Ovary (tissue), 3 donors: ENCODE results near the gene TSHZ3.

Experiments
- EP300 ChIP-seq: sonication (generic); formaldehyde crosslinking; IDR thresholded peaks from one replicate; pipeline ENCODE4 v1.6.1; 2017; ENCODE audit warnings: antibody characterized with exemption
- POLR2A ChIP-seq: fragments of 450-650 bp; IDR thresholded peaks from one replicate; pipeline ENCODE4 v1.6.1; 2017; ENCODE audit warnings: antibody characterized with exemption, mild to moderate bottlenecking, moderate library complexity
- TF ChIP-seq, protein P1 (sequence below), 3 donors: fragments of 450-650 bp in 2 of 3; fragments of 200-600 bp in 1 of 3; IDR thresholded peaks; one replicate each; pipeline versions ENCODE4 v1.5.1 to v1.8.0; 2016 to 2022; ENCODE audit warnings: antibody characterized with exemption in 3 of 3, mild to moderate bottlenecking in 1 of 3
- donor health status: DM: no; HTN: no; CAD: no.

GRCh38 chr19:31249217-31249616, 100.0 kb downstream of the TSHZ3 start:
- TF ChIP-seq, protein P1, sequence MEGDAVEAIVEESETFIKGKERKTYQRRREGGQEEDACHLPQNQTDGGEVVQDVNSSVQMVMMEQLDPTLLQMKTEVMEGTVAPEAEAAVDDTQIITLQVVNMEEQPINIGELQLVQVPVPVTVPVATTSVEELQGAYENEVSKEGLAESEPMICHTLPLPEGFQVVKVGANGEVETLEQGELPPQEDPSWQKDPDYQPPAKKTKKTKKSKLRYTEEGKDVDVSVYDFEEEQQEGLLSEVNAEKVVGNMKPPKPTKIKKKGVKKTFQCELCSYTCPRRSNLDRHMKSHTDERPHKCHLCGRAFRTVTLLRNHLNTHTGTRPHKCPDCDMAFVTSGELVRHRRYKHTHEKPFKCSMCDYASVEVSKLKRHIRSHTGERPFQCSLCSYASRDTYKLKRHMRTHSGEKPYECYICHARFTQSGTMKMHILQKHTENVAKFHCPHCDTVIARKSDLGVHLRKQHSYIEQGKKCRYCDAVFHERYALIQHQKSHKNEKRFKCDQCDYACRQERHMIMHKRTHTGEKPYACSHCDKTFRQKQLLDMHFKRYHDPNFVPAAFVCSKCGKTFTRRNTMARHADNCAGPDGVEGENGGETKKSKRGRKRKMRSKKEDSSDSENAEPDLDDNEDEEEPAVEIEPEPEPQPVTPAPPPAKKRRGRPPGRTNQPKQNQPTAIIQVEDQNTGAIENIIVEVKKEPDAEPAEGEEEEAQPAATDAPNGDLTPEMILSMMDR (IDR thresholded peaks at IDR 0.05), result no peak
- TF ChIP-seq POLR2A (no peak), EP300 (no peak)
